Parathyroid adenoma (tissue), 2 donors: Measurements from ENCODE around the gene PRKCH.

ENCODE experiments used
- H2AFZ ChIP-seq: fragments of 300-600 bp; sonication (generic); one replicate; pipeline ENCODE4 v1.7.0; 2017; ENCODE audit warnings: antibody characterized with exemption, mild to moderate bottlenecking
- H3K27ac ChIP-seq: fragments of 300-600 bp; sonication (generic); one replicate; pipeline ENCODE4 v1.7.0; 2017
- H3K27me3 ChIP-seq: fragments of 300-600 bp; sonication (generic); one replicate; pipeline ENCODE4 v1.7.0; 2017; ENCODE audit warnings: low read length; ENCODE audit not compliant: control insufficient read depth, insufficient read depth
- H3K36me3 ChIP-seq: fragments of 300-600 bp; sonication (generic); one replicate; pipeline ENCODE4 v1.7.0; 2017; ENCODE audit warnings: low read length; ENCODE audit not compliant: control insufficient read depth, insufficient read depth
- H3K4me1 ChIP-seq: fragments of 300-600 bp; sonication (generic); one replicate; pipeline ENCODE4 v1.7.0; 2017; ENCODE audit warnings: control low read depth
- H3K4me2 ChIP-seq: fragments of 300-600 bp; sonication (generic); one replicate; pipeline ENCODE4 v1.7.0; 2017; ENCODE audit warnings: low read length
- H3K4me3 ChIP-seq: fragments of 300-600 bp; sonication (generic); one replicate; pipeline ENCODE4 v1.7.0; 2017; ENCODE audit warnings: low read depth, low read length
- H3K79me2 ChIP-seq: fragments of 300-600 bp; sonication (generic); one replicate; pipeline ENCODE4 v1.7.0; 2017; ENCODE audit warnings: control low read depth
- H3K9ac ChIP-seq: fragments of 300-600 bp; sonication (generic); one replicate; pipeline ENCODE4 v1.7.0; 2017; ENCODE audit warnings: mild to moderate bottlenecking
- H3K9me3 ChIP-seq: fragments of 300-600 bp; sonication (generic); one replicate; pipeline ENCODE4 v1.7.0; 2017; ENCODE audit warnings: low read length; ENCODE audit not compliant: control insufficient read depth
- TF ChIP-seq, protein P1 (sequence below): fragments of 300-600 bp; sonication (generic); IDR thresholded peaks from one replicate; pipeline ENCODE4 v1.7.0; 2017; ENCODE audit warnings: antibody characterized with exemption, mild to moderate bottlenecking
- donor health status: primary hyperparathyroidism.

PRKCH gene

DNA sequence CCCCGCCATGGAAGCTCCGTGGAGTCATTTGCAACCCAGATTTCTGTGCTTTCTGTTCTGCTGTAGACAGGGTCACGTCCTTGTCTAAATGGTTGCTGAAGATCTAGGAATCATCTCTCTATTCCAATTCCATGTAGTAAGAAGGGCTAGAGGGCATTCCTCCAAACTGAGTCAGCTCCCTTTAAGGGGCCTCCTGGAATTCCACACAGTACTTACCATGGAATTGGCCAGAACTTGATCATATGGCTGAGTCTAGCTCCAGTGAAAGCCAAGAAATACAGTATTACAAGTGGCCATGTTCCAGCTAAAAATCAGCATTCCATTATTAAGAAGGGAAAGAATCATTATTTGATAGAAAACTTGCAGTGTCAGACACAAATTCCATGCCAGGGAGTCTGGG, 171.9 kb downstream of the PRKCH start:
- no peak overlapping the region for H3K4me2 ChIP-seq
- H3K4me1 ChIP-seq, result peaks cover 5% of the 10 kb centered on the region
- H3K9me3 ChIP-seq, result no peaks in the 10 kb centered on the region
- H3K27ac ChIP-seq, result no peak overlapping the region
- peaks cover 3% of the 10 kb centered on the region for H3K79me2 ChIP-seq
- no peak overlapping the region for H2AFZ ChIP-seq
- H3K9ac ChIP-seq, result no peak overlapping the region
- no peak overlapping the region for H3K4me3 ChIP-seq
- no peaks in the 10 kb centered on the region for H3K36me3 ChIP-seq
- TF ChIP-seq, protein P1, sequence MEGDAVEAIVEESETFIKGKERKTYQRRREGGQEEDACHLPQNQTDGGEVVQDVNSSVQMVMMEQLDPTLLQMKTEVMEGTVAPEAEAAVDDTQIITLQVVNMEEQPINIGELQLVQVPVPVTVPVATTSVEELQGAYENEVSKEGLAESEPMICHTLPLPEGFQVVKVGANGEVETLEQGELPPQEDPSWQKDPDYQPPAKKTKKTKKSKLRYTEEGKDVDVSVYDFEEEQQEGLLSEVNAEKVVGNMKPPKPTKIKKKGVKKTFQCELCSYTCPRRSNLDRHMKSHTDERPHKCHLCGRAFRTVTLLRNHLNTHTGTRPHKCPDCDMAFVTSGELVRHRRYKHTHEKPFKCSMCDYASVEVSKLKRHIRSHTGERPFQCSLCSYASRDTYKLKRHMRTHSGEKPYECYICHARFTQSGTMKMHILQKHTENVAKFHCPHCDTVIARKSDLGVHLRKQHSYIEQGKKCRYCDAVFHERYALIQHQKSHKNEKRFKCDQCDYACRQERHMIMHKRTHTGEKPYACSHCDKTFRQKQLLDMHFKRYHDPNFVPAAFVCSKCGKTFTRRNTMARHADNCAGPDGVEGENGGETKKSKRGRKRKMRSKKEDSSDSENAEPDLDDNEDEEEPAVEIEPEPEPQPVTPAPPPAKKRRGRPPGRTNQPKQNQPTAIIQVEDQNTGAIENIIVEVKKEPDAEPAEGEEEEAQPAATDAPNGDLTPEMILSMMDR, result no peak
- H3K27me3 ChIP-seq, result no peaks in the 10 kb centered on the region

GRCh38 chr14:61494018-61494417, 172.6 kb downstream of the PRKCH start:
- no peaks in the 10 kb centered on the region for H3K27me3 ChIP-seq
- H3K9ac ChIP-seq, result no peak overlapping the region
- TF ChIP-seq, protein P1, result no peak
- peaks cover 3% of the 10 kb centered on the region for H3K79me2 ChIP-seq
- no peaks in the 10 kb centered on the region for H3K9me3 ChIP-seq
- no peak overlapping the region for H3K27ac ChIP-seq
- no peak overlapping the region for H3K4me2 ChIP-seq
- no peak overlapping the region for H2AFZ ChIP-seq
- no peak overlapping the region for H3K4me3 ChIP-seq
- H3K4me1 ChIP-seq, result peaks cover 10% of the 10 kb centered on the region
- H3K36me3 ChIP-seq, result no peaks in the 10 kb centered on the region

DNA sequence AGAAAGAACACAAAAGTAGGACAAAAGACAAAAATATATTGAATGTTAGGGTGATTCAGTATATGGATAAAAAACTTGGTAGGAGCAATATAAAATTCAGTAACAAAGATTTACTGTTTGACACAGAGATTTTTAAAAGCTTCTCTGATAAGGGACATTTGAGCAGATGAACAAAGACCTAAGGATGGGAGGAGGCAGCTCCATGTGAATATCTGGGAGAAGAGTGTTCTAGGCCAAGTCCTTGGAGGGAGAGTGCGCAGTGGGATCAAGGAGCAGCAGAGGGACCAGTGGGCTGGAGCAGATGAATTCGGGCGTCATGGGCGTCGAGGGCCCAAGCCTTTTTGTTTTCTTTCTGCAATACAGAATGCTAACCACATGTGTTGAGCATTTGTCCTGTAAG, 174.4 kb downstream of the PRKCH start:
- no peaks in the 10 kb centered on the region for H3K27me3 ChIP-seq
- no peaks in the 10 kb centered on the region for H3K36me3 ChIP-seq
- no peak overlapping the region for H3K4me2 ChIP-seq
- peaks cover 3% of the 10 kb centered on the region for H3K79me2 ChIP-seq
- TF ChIP-seq, protein P1, result no peak
- peaks cover 10% of the 10 kb centered on the region for H3K4me1 ChIP-seq
- no peak overlapping the region for H2AFZ ChIP-seq
- H3K27ac ChIP-seq, result no peak overlapping the region
- H3K9ac ChIP-seq, result no peak overlapping the region
- H3K9me3 ChIP-seq, result no peaks in the 10 kb centered on the region
- H3K4me3 ChIP-seq, result no peak overlapping the region

DNA sequence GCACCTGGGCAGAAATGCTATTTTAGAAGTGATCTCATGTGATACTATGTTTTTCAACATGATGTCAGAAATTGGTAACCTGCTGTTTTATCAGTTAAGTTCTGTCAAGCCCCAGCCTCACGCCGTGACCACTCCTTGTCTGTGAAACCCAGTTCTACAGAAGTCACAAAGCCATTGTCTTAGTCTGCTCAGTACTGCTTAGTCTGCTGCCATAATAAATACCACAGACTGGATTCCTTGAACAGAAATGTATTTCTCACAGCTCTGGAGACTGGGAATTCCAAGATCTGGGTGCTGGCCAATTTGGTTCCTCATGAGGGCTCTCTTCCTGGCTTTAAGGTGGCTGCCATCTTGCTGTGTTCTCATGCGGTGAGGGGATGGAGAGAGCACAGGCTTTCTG, 176.9 kb downstream of the PRKCH start:
- Histone ChIP-seq H3K4me2 (no peak overlapping the region), H3K4me3 (no peak overlapping the region), H2AFZ (no peak overlapping the region), H3K27ac (no peak overlapping the region), H3K9me3 (no peaks in the 10 kb centered on the region), H3K36me3 (no peaks in the 10 kb centered on the region), H3K79me2 (peaks cover 3% of the 10 kb centered on the region), H3K4me1 (peaks cover 7% of the 10 kb centered on the region), H3K9ac (no peak overlapping the region), H3K27me3 (no peaks in the 10 kb centered on the region)
- TF ChIP-seq, protein P1, result no peak

- peaks cover 3% of the 10 kb centered on the region for H3K79me2 ChIP-seq
- H3K4me1 ChIP-seq, result peaks cover 7% of the 10 kb centered on the region
- no peak overlapping the region for H3K4me2 ChIP-seq
- TF ChIP-seq, protein P1, result no peak
- H2AFZ ChIP-seq, result no peak overlapping the region
- H3K27ac ChIP-seq, result no peak overlapping the region
- no peak overlapping the region for H3K9ac ChIP-seq
- no peaks in the 10 kb centered on the region for H3K36me3 ChIP-seq
- H3K27me3 ChIP-seq, result no peaks in the 10 kb centered on the region
- H3K9me3 ChIP-seq, result no peaks in the 10 kb centered on the region
- no peak overlapping the region for H3K4me3 ChIP-seq
Measured at GRCh38 chr14:61498811-61499210, 177.4 kb downstream of the PRKCH start.
